ENCODE measurements around the gene SDE2.
A peak's percentile ranks its signal among the peaks of the same experiment; 100 is the strongest.

Gene SDE2

GRCh38 chr1:225999227-225999911 is at the start of gene SDE2:
Gene SDE2, minus strand, starts transcription at chr1:225999343. Its CDS starts 31 bp downstream, at chr1:225999312.
- in situ Hi-C loops (cut with HindIII; ENCODE audit: low pct_ligation_motif_present, low sequenced_read_pairs) = loop anchor here (25.0 kb wide), 2 partner anchors 187 to 537 kb away; partner anchors contain the start of gene EPHX1

GRCh38 chr1:226048886-226049285 is 49.7 kb upstream of the SDE2 start:
- no peaks in the 10 kb centered on the region for H3K36me3 ChIP-seq (replicated peaks)
- no peak overlapping the region for H3K4me3 ChIP-seq (ENCODE audit: low read depth, low read length)
- H3K27me3 ChIP-seq (replicated peaks) = no peaks in the 10 kb centered on the region
- no peak overlapping the region for H3K27ac ChIP-seq
- DNase-seq = no peak
- no peak for TF ChIP-seq CTCF (IDR thresholded peaks at IDR 0.05; ENCODE audit: low read depth, low read length, missing control alignments)
- in situ Hi-C loops (cut with HindIII; ENCODE audit: low pct_ligation_motif_present, low sequenced_read_pairs) = no loop called here

More at GRCh38 chr1:225999227-225999911, at the start of gene SDE2:
- TF ChIP-seq CTCF (IDR thresholded peaks at IDR 0.05; ENCODE audit: low read depth, low read length, missing control alignments) = no peak
- peak; percentile 99 for DNase-seq
- peak within 1 kb of the TSS; percentile 95 for H3K4me3 ChIP-seq (ENCODE audit: low read depth, low read length)
- peak within 1 kb of the TSS; percentile 94 for H3K27ac ChIP-seq
- H3K27me3 ChIP-seq (replicated peaks) = no peaks in the 10 kb centered on the region
- H3K36me3 ChIP-seq (replicated peaks) = peaks cover 8% of the 10 kb centered on the region

GRCh38 chr1:226047495-226047894 is 48.4 kb upstream of the SDE2 start:
- no peak overlapping the region for H3K27ac ChIP-seq
- H3K4me3 ChIP-seq (ENCODE audit: low read depth, low read length) = no peak overlapping the region
- DNase-seq = peak; percentile 4
- no peaks in the 10 kb centered on the region for H3K36me3 ChIP-seq (replicated peaks)
- no peak for TF ChIP-seq CTCF (IDR thresholded peaks at IDR 0.05; ENCODE audit: low read depth, low read length, missing control alignments)
- in situ Hi-C loops (cut with HindIII; ENCODE audit: low pct_ligation_motif_present, low sequenced_read_pairs) = no loop called here
- no peaks in the 10 kb centered on the region for H3K27me3 ChIP-seq (replicated peaks)

GRCh38 chr1:226046240-226046639 is 47.1 kb upstream of the SDE2 start:
- in situ Hi-C loops (cut with HindIII; ENCODE audit: low pct_ligation_motif_present, low sequenced_read_pairs) = no loop called here
- Histone ChIP-seq H3K27ac (no peak overlapping the region), H3K36me3 (replicated peaks) (no peaks in the 10 kb centered on the region), H3K27me3 (replicated peaks) (no peaks in the 10 kb centered on the region), H3K4me3 (ENCODE audit: low read depth, low read length) (no peak overlapping the region)
- no peak for TF ChIP-seq CTCF (IDR thresholded peaks at IDR 0.05; ENCODE audit: low read depth, low read length, missing control alignments)
- DNase-seq = peak; percentile 78

GRCh38 chr1:226044514-226045101 is 45.5 kb upstream of the SDE2 start:
- no peak for DNase-seq
- Histone ChIP-seq H3K36me3 (replicated peaks) (no peaks in the 10 kb centered on the region), H3K4me3 (ENCODE audit: low read depth, low read length) (no peak overlapping the region), H3K27me3 (replicated peaks) (no peaks in the 10 kb centered on the region), H3K27ac (no peak overlapping the region)
- in situ Hi-C loops (cut with HindIII; ENCODE audit: low pct_ligation_motif_present, low sequenced_read_pairs) = no loop called here
- no peak for TF ChIP-seq CTCF (IDR thresholded peaks at IDR 0.05; ENCODE audit: low read depth, low read length, missing control alignments)
